B cell (primary cell): ENCODE measurements around the gene SUPV3L1. TPM values are rescaled to one million over a fixed set of nuclear protein-coding genes. Genes with fewer than 3 reads are reported as not detected.

ENCODE experiments used
- ATAC-seq: fragments of 200-7000 bp; cut with Tn5 transposase; one replicate; pipeline ENCODE4 v1.10.0; 2021; ENCODE audit warnings: low read depth, mild to moderate bottlenecking, moderate number of reproducible peaks, moderate library complexity
- CTCF ChIA-PET: fragments of 350-600 bp; sonication (Branson Sonifier 250); formaldehyde crosslinking; loops from one replicate; lab custom pipeline; 2021; ENCODE audit warnings: antibody characterized with exemption, inconsistent platforms; lab: Charles Lee
- POLR2A ChIA-PET: fragments of 350-600 bp; sonication (Branson Sonifier 250); formaldehyde crosslinking; loops from one replicate; lab custom pipeline; 2021; ENCODE audit warnings: antibody characterized with exemption; lab: Charles Lee
- DNase-seq: peaks from one replicate; pipeline ENCODE4 v3.0.0; 2013
- H2AFZ ChIP-seq: 2 replicates; pipeline ENCODE4 v1.6.1; 2012; ENCODE audit warnings: mild to moderate bottlenecking, low read depth, low read length; ENCODE audit not compliant: insufficient read depth, poor library complexity, severe bottlenecking
- H3K27ac ChIP-seq, 2 donors: 1 replicate in 1 of 2; 2 replicates in 1 of 2; pipeline ENCODE4 v1.5.1; 2012 to 2013; ENCODE audit warnings: low read length in 2 of 2, mild to moderate bottlenecking in 2 of 2, moderate library complexity in 1 of 2
- H3K27me3 ChIP-seq, 4 experiments: fragments of 200-600 bp in 1 of 4; sonication (generic) in 1 of 4; replicated peaks in 1 of 4; 1 replicate in 2 of 4; 2 replicates in 2 of 4; pipeline versions ENCODE4 v1.6.1 to v1.7.0; 2013 to 2016; ENCODE audit warnings: low read length in 3 of 4, mild to moderate bottlenecking in 2 of 4, mixed read lengths in 1 of 4, moderate library complexity in 1 of 4; ENCODE audit not compliant: insufficient read depth in 4 of 4, control insufficient read depth in 3 of 4; ENCODE audit errors: control extremely low read depth in 1 of 4
- H3K36me3 ChIP-seq, 2 experiments: replicated peaks in 1 of 2; 1 replicate in 1 of 2; 2 replicates in 1 of 2; pipeline versions ENCODE4 v1.6.1 to v1.7.1; 2013; ENCODE audit warnings: low read length in 1 of 2; ENCODE audit not compliant: insufficient read depth in 2 of 2, control insufficient read depth in 1 of 2; ENCODE audit errors: control extremely low read depth in 1 of 2, extremely low read depth in 1 of 2
- H3K4me1 ChIP-seq, 2 donors: fragments of 200-600 bp in 1 of 2; sonication (generic) in 1 of 2; 1 replicate in 1 of 2; 2 replicates in 1 of 2; pipeline versions ENCODE4 v1.5.1 to v1.6.1; 2013 to 2017; ENCODE audit warnings: low read length in 2 of 2; ENCODE audit not compliant: control insufficient read depth in 2 of 2, insufficient read depth in 2 of 2
- H3K4me2 ChIP-seq: replicated peaks from 2 replicates; pipeline ENCODE3; 2012; ENCODE audit warnings: mild to moderate bottlenecking, low read depth, low read length; ENCODE audit not compliant: poor library complexity, severe bottlenecking
- H3K4me3 ChIP-seq, 5 experiments: fragments of 200-600 bp in 1 of 5; sonication (generic) in 1 of 5; 1 replicate in 3 of 5; 2 replicates in 2 of 5; pipeline versions ENCODE4 v1.5.1 to v1.7.0; 2011 to 2016; ENCODE audit warnings: low read length in 4 of 5, mild to moderate bottlenecking in 4 of 5, low read depth in 2 of 5, control low read depth in 1 of 5, moderate library complexity in 1 of 5; ENCODE audit not compliant: insufficient read depth in 1 of 5; ENCODE audit errors: control extremely low read depth in 1 of 5, extremely low read depth in 1 of 5
- H3K79me2 ChIP-seq: fragments of 200-600 bp; sonication (generic); one replicate; pipeline ENCODE4 v1.6.0; 2016; ENCODE audit warnings: low read length; ENCODE audit not compliant: control insufficient read depth, insufficient read depth
- H3K9ac ChIP-seq: fragments of 200-600 bp; sonication (generic); 2 replicates; pipeline ENCODE4 v1.6.1; 2017; ENCODE audit warnings: mild to moderate bottlenecking, low read length, moderate library complexity
- H3K9me3 ChIP-seq, 3 donors: one replicate each; pipeline versions ENCODE4 v1.6.1 to v1.7.1; 2013; ENCODE audit warnings: low read length in 2 of 3; ENCODE audit not compliant: control insufficient read depth in 2 of 3, insufficient read depth in 1 of 3; ENCODE audit errors: control extremely low read depth in 1 of 3
- H4K20me1 ChIP-seq: 2 replicates; pipeline ENCODE4 v1.6.0; 2012; ENCODE audit warnings: mild to moderate bottlenecking, low read length; ENCODE audit not compliant: insufficient read depth, control insufficient read depth, poor library complexity, severe bottlenecking
- H3K27ac Mint-ChIP-seq: one replicate; pipeline ENCODE4 v1.8.0; 2021; ENCODE audit warnings: mixed read lengths
- H3K27me3 Mint-ChIP-seq: one replicate; pipeline ENCODE4 v1.8.0; 2021; ENCODE audit warnings: mixed read lengths
- H3K4me1 Mint-ChIP-seq: one replicate; pipeline ENCODE4 v1.8.0; 2021; ENCODE audit warnings: mixed read lengths
- H3K4me3 Mint-ChIP-seq: one replicate; pipeline ENCODE4 v1.8.0; 2021; ENCODE audit warnings: mixed read lengths
- H3K9me3 Mint-ChIP-seq: one replicate; pipeline ENCODE4 v1.8.0; 2022; ENCODE audit warnings: mixed read lengths; ENCODE audit not compliant: insufficient read depth
- CTCF ChIP-seq: fragments of 200-600 bp; IDR thresholded peaks from one replicate; pipeline ENCODE4 v1.8.0; 2022; ENCODE audit warnings: antibody characterized with exemption, mild to moderate bottlenecking
- EZH2 ChIP-seq: IDR thresholded peaks from 2 replicates; pipeline ENCODE4 v1.6.1; 2012; ENCODE audit warnings: borderline replicate concordance, low read depth, mild to moderate bottlenecking, moderate library complexity, low read length; ENCODE audit not compliant: insufficient read depth, poor library complexity, severe bottlenecking
- WGBS: methylation state at CpG from one replicate; pipeline ENCODE4 v1.1.5; 2013; ENCODE audit warnings: missing lambda C conversion rate; ENCODE audit not compliant: insufficient coverage; 5-methylcytosine and 5-hydroxymethylcytosine counted together
- intact Hi-C: fragments of 100-400 bp; cut with micrococcal nuclease; formaldehyde crosslinking; loops from one replicate; pipeline ENCODE4 v1.10.0; 2022
- polyA plus RNA-seq: library from polyadenylated mRNA; depleted of rRNA; stranded (reverse); fragments of >200 nt; gene quantifications from 2 replicates; pipeline ENCODE4 v1.2.3, GENCODE V29; 2012
- total RNA-seq, 2 donors: library from RNA; stranded (reverse); fragments of 120-200 nt in 1 of 2; gene quantifications; 1 replicate in 1 of 2; 2 replicates in 1 of 2; pipeline versions ENCODE4 v1.2.3 to v1.2.4, GENCODE V29; 2013 to 2022

SUPV3L1 gene
- total and polyA plus RNA-seq, 2 donors (not counting 1 experiment from before 2014, with no cell fraction given) = 33.6 to 37.1 TPM

- no peaks in the 10 kb centered on the region for H3K4me1 ChIP-seq
- H3K27me3 ChIP-seq = no peaks in the 10 kb centered on the region
- ChIA-PET POLR2A (no interaction called here), CTCF (no interaction called here)
- DNase-seq (no peak), ATAC-seq (no peak)
- Mint-ChIP-seq H3K4me3 (no peak overlapping the region), H3K27ac (no peak overlapping the region), H3K4me1 (no peaks in the 10 kb centered on the region), H3K27me3 (no peaks in the 10 kb centered on the region), H3K9me3 (no peaks in the 10 kb centered on the region)
- H3K36me3 ChIP-seq = peaks cover 9 to 52% of the 10 kb centered on the region in 2 experiments
- no peak overlapping the region for H2AFZ ChIP-seq
- H4K20me1 ChIP-seq = peaks cover 7% of the 10 kb centered on the region
- TF ChIP-seq CTCF (no peak), EZH2 (no peak)
- H3K79me2 ChIP-seq = no peaks in the 10 kb centered on the region
- intact Hi-C loops = no loop called here
- no peak overlapping the region for H3K27ac ChIP-seq
- no peak overlapping the region for H3K4me2 ChIP-seq
- no peaks in the 10 kb centered on the region for H3K9me3 ChIP-seq
- WGBS = no CpG with 5 or more reads among the region's 2 CpGs
- no peak overlapping the region for H3K4me3 ChIP-seq
- H3K9ac ChIP-seq = no peak overlapping the region
Observed at GRCh38 chr10:69160809-69161241, 19.2 kb upstream of the SUPV3L1 start.

- intact Hi-C loops = no loop called here
- H2AFZ ChIP-seq = no peak overlapping the region
- no peak overlapping the region for H3K27ac ChIP-seq
- Mint-ChIP-seq H3K9me3 (no peaks in the 10 kb centered on the region), H3K27ac (no peak overlapping the region), H3K4me1 (no peaks in the 10 kb centered on the region), H3K27me3 (no peaks in the 10 kb centered on the region), H3K4me3 (no peak overlapping the region)
- H3K9me3 ChIP-seq = no peaks in the 10 kb centered on the region
- TF ChIP-seq EZH2 (no peak), CTCF (no peak)
- no peak overlapping the region for H3K4me2 ChIP-seq
- no peaks in the 10 kb centered on the region for H3K27me3 ChIP-seq
- H3K4me1 ChIP-seq = peaks cover 0 to 3% of the 10 kb centered on the region in 2 donors
- POLR2A ChIA-PET = interaction anchor here (0.7 kb wide), 1 partner anchor 28 kb away, joined by 4 read pairs; no protein-coding TSS in a partner anchor
- CTCF ChIA-PET = interaction anchor here (0.7 kb wide), 1 partner anchor 63 kb away, joined by 3 read pairs; no protein-coding TSS in a partner anchor
- H3K4me3 ChIP-seq = no peak overlapping the region
- H3K9ac ChIP-seq = no peak overlapping the region
- DNase-seq = no peak
- no peaks in the 10 kb centered on the region for H3K79me2 ChIP-seq
- peaks cover 17 to 45% of the 10 kb centered on the region in 2 experiments for H3K36me3 ChIP-seq
- H4K20me1 ChIP-seq = no peaks in the 10 kb centered on the region
- 100% methylated on average over 1 of the region's 4 CpGs for WGBS
- no peak for ATAC-seq
Observed at GRCh38 chr10:69168493-69168892, 11.5 kb upstream of the SUPV3L1 start.
